ENCODE data around the gene PAX5. TPM values are rescaled to one million over a fixed set of nuclear protein-coding genes. Genes with fewer than 3 reads are reported as not detected.

The PAX5 gene
- total RNA-seq, 4 donors from 2014 or later, result under 0.01 to 0.29 TPM; not detected in 2

GRCh38 chr9:36878986-36879982, 154.8 kb downstream of the PAX5 start:
- Histone ChIP-seq H3K27ac (no peak overlapping the region), H3K4me3 (no peak overlapping the region), H3K36me3 (no peaks in the 10 kb centered on the region), H3K4me1 (no peaks in the 10 kb centered on the region), H3K27me3 (peaks cover 0 to 60% (median 0%) of the 10 kb centered on the region in 4 donors), H3K9me3 (no peaks in the 10 kb centered on the region)
- 68 to 70% methylated on average over 9 to 13 of the region's 18 CpGs for WGBS, 2 donors
- no peak for TF ChIP-seq CTCF (IDR thresholded peaks at IDR 0.05)
- TF ChIP-seq POLR2A (IDR thresholded peaks at IDR 0.05), result no peak
- no peak for DNase-seq
- intact Hi-C loops (cut with DNase I), result loop anchor here (5.0 kb wide), 1 partner anchor 113 kb away; no protein-coding TSS in a partner anchor

- TF ChIP-seq CTCF (IDR thresholded peaks at IDR 0.05) (no peak), POLR2A (IDR thresholded peaks at IDR 0.05) (no peak)
Measured at GRCh38 chr9:36877239-36877638, 156.8 kb downstream of the PAX5 start.

GRCh38 chr9:36876056-36876455, 158.0 kb downstream of the PAX5 start:
- Histone ChIP-seq H3K36me3 (no peaks in the 10 kb centered on the region), H3K9me3 (no peaks in the 10 kb centered on the region), H3K4me3 (no peak overlapping the region), H3K4me1 (no peaks in the 10 kb centered on the region), H3K27ac (no peak overlapping the region), H3K27me3 (peaks cover 0 to 47% (median 0%) of the 10 kb centered on the region in 4 donors)
- no peak for TF ChIP-seq POLR2A (IDR thresholded peaks at IDR 0.05)
- 66 to 82% methylated on average over 2 to 3 of the region's 4 CpGs for WGBS, 2 donors
- no peak for DNase-seq
- intact Hi-C loops (cut with DNase I), result loop anchor here (5.0 kb wide), 1 partner anchor 116 kb away; no protein-coding TSS in a partner anchor

More at GRCh38 chr9:36877239-36877638, 156.8 kb downstream of the PAX5 start:
- no peak overlapping the region for H3K27ac ChIP-seq
- WGBS, 2 donors, result 63 to 74% methylated on average over 6 of the region's 6 CpGs
- H3K36me3 ChIP-seq, result no peaks in the 10 kb centered on the region
- H3K4me1 ChIP-seq, result no peaks in the 10 kb centered on the region
- H3K4me3 ChIP-seq, result no peak overlapping the region
- H3K27me3 ChIP-seq, result peaks cover 0 to 55% (median 0%) of the 10 kb centered on the region in 4 donors
- no peaks in the 10 kb centered on the region for H3K9me3 ChIP-seq
- DNase-seq, result no peak
- intact Hi-C loops (cut with DNase I), result loop anchor here (5.0 kb wide), 1 partner anchor 115 kb away; no protein-coding TSS in a partner anchor

GRCh38 chr9:36874921-36875320, 159.1 kb downstream of the PAX5 start:
- Histone ChIP-seq H3K4me1 (no peaks in the 10 kb centered on the region), H3K36me3 (no peaks in the 10 kb centered on the region), H3K9me3 (no peaks in the 10 kb centered on the region), H3K27ac (no peak overlapping the region), H3K27me3 (peaks cover 0 to 47% (median 0%) of the 10 kb centered on the region in 4 donors), H3K4me3 (no peak overlapping the region)
- no peak for DNase-seq
- intact Hi-C loops (cut with DNase I), result loop anchor here (5.0 kb wide), 1 partner anchor 117 kb away; no protein-coding TSS in a partner anchor
- WGBS, 2 donors, result 72 to 78% methylated on average over 5 to 6 of the region's 6 CpGs
- no peak for TF ChIP-seq CTCF (IDR thresholded peaks at IDR 0.05)
- TF ChIP-seq POLR2A (IDR thresholded peaks at IDR 0.05), result no peak

- H3K4me3 ChIP-seq, result no peak overlapping the region
- DNase-seq, result no peak
- TF ChIP-seq CTCF (IDR thresholded peaks at IDR 0.05), result no peak
- no peak for TF ChIP-seq POLR2A (IDR thresholded peaks at IDR 0.05)
- H3K36me3 ChIP-seq, result no peaks in the 10 kb centered on the region
- H3K4me1 ChIP-seq, result no peaks in the 10 kb centered on the region
- intact Hi-C loops (cut with DNase I), result no loop called here
- H3K27me3 ChIP-seq, result peaks cover 0 to 51% (median 0%) of the 10 kb centered on the region in 4 donors
- WGBS, 2 donors, result 79 to 93% methylated on average over 3 of the region's 3 CpGs
- no peaks in the 10 kb centered on the region for H3K9me3 ChIP-seq
- H3K27ac ChIP-seq, result no peak overlapping the region
Measured at GRCh38 chr9:36874261-36874660, 159.8 kb downstream of the PAX5 start.

Measured in esophagus squamous epithelium (tissue), 5 donors.